Progenitor cell of endocrine pancreas (in vitro differentiated cells): ENCODE data around the gene CYP2B6. TPM values are rescaled to one million over a fixed set of nuclear protein-coding genes. Genes with fewer than 3 reads are reported as not detected.
"Not testable (repeated sequence)": the region's sequence is repeated elsewhere in the genome, so short reads cannot be mapped to it uniquely, and the experiment has no call there.

ENCODE experiments used
- DNase-seq: peaks from one replicate; pipeline ENCODE4 v3.0.0; 2021; ENCODE audit warnings: low spot score; ENCODE audit not compliant: unreplicated experiment
- H3K27ac Mint-ChIP-seq: 2 replicates; pipeline ENCODE4 v1.8.0; 2021; ENCODE audit warnings: mild to moderate bottlenecking, moderate library complexity, mixed read lengths
- H3K27me3 Mint-ChIP-seq: 2 replicates; pipeline ENCODE4 v1.8.0; 2021; ENCODE audit warnings: mixed read lengths
- H3K36me3 Mint-ChIP-seq: 2 replicates; pipeline ENCODE4 v1.8.0; 2022; ENCODE audit warnings: mixed read lengths; ENCODE audit not compliant: insufficient read depth
- H3K4me1 Mint-ChIP-seq: 2 replicates; pipeline ENCODE4 v1.8.0; 2021; ENCODE audit warnings: low read depth, mixed read lengths
- H3K4me3 Mint-ChIP-seq: 2 replicates; pipeline ENCODE4 v1.8.0; 2021; ENCODE audit warnings: low read depth, mild to moderate bottlenecking, moderate library complexity, mixed read lengths
- H3K9me3 Mint-ChIP-seq: 2 replicates; pipeline ENCODE4 v1.8.0; 2021; ENCODE audit warnings: low read depth, mixed read lengths
- total RNA-seq: library from RNA; stranded (reverse); gene quantifications from 2 replicates; pipeline ENCODE4 v1.2.1, GENCODE V29; 2021
- TF ChIP-seq, protein P1 (sequence below): fragments of 200-600 bp; sonication (generic); IDR thresholded peaks from one replicate; pipeline ENCODE4 v1.5.0; 2021; ENCODE audit warnings: antibody characterized with exemption, mild to moderate bottlenecking; ENCODE audit not compliant: unreplicated experiment

CYP2B6 gene
- total RNA-seq, 1 donor from 2014 or later = 2.0 TPM

DNA sequence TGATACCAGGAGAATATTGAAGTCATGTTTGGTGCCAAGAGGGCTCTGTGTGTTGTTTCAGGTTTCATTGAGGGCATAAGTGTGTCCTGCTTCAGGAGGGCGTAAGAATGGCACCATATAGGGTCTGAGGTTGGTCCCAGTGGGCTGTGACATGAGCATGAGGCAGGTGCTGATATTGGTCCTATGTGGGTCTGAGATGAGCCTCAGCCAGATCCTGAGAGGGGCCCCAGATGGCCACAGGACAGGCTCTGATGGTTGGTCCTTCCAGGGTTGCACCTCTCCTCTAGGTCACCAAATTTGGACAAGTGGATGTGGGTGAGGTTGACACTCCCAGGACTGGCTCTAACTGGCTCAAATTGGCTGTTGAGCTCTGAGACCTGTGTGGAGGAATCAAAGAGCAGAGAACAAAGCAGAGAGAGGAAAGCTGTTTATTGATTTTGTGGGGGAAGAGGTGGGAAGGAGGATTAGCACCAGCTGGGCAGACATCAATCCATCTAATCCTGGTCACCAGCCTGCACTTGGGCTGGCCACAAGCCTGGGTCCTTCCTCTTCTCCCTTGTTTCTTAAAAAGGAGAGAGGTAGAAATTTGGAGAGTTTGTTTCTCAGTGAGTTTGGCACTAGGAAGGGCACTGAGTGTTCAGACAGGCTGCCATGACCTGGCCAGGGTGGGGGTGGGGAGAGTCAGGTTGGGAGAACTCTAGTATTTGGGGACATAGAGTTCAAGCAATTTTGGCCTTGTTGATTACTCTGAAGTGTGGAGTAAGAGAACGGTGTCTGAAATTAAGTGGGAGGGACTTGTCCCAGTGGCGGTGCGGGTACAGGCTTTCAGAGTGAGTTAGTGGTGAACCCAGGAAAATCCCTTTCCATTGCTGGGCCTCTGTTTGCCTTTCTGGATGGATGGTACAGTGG is 38.7 kb downstream of the CYP2B6 start:
- no peak for DNase-seq
- TF ChIP-seq, protein P1, sequence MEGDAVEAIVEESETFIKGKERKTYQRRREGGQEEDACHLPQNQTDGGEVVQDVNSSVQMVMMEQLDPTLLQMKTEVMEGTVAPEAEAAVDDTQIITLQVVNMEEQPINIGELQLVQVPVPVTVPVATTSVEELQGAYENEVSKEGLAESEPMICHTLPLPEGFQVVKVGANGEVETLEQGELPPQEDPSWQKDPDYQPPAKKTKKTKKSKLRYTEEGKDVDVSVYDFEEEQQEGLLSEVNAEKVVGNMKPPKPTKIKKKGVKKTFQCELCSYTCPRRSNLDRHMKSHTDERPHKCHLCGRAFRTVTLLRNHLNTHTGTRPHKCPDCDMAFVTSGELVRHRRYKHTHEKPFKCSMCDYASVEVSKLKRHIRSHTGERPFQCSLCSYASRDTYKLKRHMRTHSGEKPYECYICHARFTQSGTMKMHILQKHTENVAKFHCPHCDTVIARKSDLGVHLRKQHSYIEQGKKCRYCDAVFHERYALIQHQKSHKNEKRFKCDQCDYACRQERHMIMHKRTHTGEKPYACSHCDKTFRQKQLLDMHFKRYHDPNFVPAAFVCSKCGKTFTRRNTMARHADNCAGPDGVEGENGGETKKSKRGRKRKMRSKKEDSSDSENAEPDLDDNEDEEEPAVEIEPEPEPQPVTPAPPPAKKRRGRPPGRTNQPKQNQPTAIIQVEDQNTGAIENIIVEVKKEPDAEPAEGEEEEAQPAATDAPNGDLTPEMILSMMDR = no peak
- H3K4me3 Mint-ChIP-seq = no peak overlapping the region

DNA sequence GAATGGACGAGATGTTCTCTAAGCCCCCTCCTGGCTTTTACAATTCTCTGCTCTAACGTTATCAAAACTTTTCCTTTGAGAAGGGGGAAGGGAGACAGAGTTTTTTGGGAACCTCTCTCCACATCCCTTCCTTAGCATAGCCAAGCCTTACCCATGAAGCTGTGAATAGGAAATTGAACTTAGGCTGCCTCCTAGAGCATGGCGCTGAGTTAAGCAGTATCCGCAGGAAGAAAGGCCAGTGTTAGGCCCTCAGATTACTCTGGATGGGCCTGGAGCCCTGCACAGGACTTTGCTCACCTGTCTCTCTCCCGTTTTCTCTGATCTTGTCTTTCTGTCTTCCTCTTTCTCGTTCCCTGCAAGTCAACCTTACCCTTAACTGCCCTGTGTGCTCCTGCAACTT is 39.6 kb downstream of the CYP2B6 start:
- Mint-ChIP-seq H3K36me3 (no peaks in the 10 kb centered on the region), H3K4me1 (peaks cover 5% of the 10 kb centered on the region), H3K4me3 (no peak overlapping the region), H3K27ac (no peak overlapping the region), H3K9me3 (peaks cover 11% of the 10 kb centered on the region), H3K27me3 (peaks cover 41% of the 10 kb centered on the region)
- no peak for DNase-seq
- TF ChIP-seq, protein P1 = no peak

More for the DNA sequence above, 38.7 kb downstream of the CYP2B6 start:
- Mint-ChIP-seq H3K4me1 (peaks cover 5% of the 10 kb centered on the region), H3K9me3 (peaks cover 9% of the 10 kb centered on the region), H3K27me3 (peaks cover 47% of the 10 kb centered on the region), H3K36me3 (no peaks in the 10 kb centered on the region), H3K27ac (no peak overlapping the region)

DNA sequence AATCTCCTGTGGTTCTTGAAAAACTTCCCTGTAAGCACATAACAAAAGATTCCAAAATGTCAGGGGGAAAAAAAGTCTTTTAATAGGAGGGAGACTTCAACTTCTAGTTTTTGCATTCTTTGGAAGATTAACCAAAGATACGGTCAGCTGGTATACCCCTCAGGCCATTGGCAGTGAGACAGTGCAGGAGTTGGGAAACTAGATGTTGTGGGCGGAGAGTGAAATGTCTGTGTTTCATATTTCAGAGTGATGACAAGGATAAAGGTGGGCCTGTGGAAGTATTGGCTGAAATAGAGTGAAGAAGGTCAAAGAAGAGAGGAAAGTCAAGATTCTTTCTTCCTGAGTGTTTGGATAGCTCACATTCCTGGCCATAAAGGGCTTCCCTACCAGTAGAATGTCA is 40.8 kb downstream of the CYP2B6 start:
- Mint-ChIP-seq H3K36me3 (no peaks in the 10 kb centered on the region), H3K4me1 (peaks cover 3% of the 10 kb centered on the region), H3K27ac (peak overlapping the region; percentile 33), H3K27me3 (peaks cover 32% of the 10 kb centered on the region), H3K4me3 (no peak overlapping the region), H3K9me3 (peaks cover 16% of the 10 kb centered on the region)
- DNase-seq = no peak
- TF ChIP-seq, protein P1 = no peak

DNA sequence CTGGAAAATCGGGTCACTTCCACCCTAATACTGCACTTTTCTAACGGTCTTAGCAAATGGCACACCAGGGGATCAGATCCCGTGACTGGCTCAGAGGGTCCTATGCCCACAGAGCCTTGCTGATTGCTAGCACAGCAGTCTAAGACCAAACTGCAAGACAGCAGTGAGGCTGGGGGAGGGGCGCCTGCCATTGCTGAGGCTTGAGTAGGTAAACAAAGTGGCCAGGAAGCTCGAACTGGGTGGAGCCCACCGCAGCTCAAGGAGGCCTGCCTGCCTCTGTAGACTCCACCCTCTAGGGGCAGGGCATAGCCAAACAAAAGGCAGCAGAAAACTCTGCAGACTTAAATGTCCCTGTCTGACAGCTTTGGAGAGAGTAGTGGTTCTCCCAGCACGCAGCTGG is 42.2 kb downstream of the CYP2B6 start:
- Mint-ChIP-seq H3K9me3 (peaks cover 18% of the 10 kb centered on the region), H3K27me3 (peaks cover 25% of the 10 kb centered on the region)
- H3K27ac Mint-ChIP-seq, H3K36me3 Mint-ChIP-seq, H3K4me3 Mint-ChIP-seq, DNase-seq, H3K4me1 Mint-ChIP-seq: not testable (repeated sequence)

DNA sequence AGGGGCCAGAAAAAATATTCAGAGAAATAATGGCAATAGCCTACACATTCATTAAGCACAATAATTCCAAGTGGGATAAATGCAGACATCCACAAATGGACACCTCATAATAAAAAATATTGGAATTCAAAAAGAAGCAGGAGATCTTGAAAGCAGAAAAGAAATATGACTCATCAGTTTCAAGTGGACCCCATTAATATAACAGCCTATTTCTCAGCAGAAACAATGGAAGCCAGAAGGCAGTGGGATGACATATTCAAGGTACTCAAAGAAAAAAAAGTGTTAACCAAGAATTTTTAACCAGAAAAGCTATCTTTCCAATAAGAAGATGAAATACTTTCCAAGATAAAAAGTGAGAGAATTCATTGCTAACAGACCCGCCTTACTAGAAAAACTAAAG is 48.7 kb downstream of the CYP2B6 start:
- Mint-ChIP-seq H3K27me3 (peaks cover 15% of the 10 kb centered on the region), H3K4me1 (no peaks in the 10 kb centered on the region), H3K9me3 (peaks cover 17% of the 10 kb centered on the region), H3K36me3 (no peaks in the 10 kb centered on the region), H3K4me3 (no peak overlapping the region), H3K27ac (no peak overlapping the region)
- no peak for DNase-seq
- TF ChIP-seq, protein P1 = no peak

DNA sequence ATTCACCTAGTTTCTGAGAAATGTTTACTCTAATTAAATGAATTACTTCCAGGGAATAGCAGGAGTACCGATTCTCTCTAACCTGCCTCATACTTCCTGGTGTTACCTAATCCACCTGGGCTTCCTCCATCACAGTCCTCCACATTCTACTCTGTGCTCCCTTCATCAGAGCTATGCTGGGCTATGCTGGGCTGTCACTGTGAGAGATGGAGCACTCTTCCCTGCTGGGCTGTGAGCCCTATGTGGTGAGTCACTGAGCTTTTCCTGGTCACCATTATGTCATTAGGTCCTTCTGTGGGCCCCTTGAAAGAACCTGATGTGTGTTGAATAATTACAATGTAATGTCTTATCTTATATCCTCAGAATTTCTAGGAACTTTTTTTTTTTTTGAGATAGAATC is 54.0 kb downstream of the CYP2B6 start:
- not testable (repeated sequence) for H3K36me3 Mint-ChIP-seq, H3K27ac Mint-ChIP-seq, H3K4me3 Mint-ChIP-seq, DNase-seq, H3K9me3 Mint-ChIP-seq, H3K4me1 Mint-ChIP-seq
- peaks cover 22% of the 10 kb centered on the region for H3K27me3 Mint-ChIP-seq
